Measurements from ENCODE around the gene RMP24.

RMP24 gene

GRCh38 chr18:35927430-35927829 lies 45.0 kb upstream of the RMP24 start:
- no peaks in the 10 kb centered on the region for H3K79me2 ChIP-seq (ENCODE audit: control insufficient read depth, insufficient read depth, low read length)
- TF ChIP-seq CTCF (conservative IDR thresholded peaks at IDR 0.05 in 1 of 2, IDR thresholded peaks at IDR 0.05 in 1 of 2; ENCODE audit: low read depth in 1 of 2, low read length in 2 of 2) (no peak), EZH2 (IDR thresholded peaks at IDR 0.05; ENCODE audit: low read length, missing control alignments) (no peak)
- no peaks in the 10 kb centered on the region for H3K27me3 ChIP-seq (ENCODE audit: control insufficient read depth, insufficient read depth, low read length)
- no peak overlapping the region for H3K9ac ChIP-seq (ENCODE audit: insufficient read depth, low read length)
- H3K27ac ChIP-seq (ENCODE audit: insufficient read depth, low read length) = no peak overlapping the region
- no peak for DNase-seq (ENCODE audit: low read depth in 2 of 2)
- no peak overlapping the region for H3K4me3 ChIP-seq (replicated peaks in 1 of 4; ENCODE audit: control extremely low read depth in 1 of 4, insufficient read depth in 1 of 4, low read depth in 3 of 4, low read length in 4 of 4)
- no peaks in the 10 kb centered on the region for H3K4me1 ChIP-seq (ENCODE audit: control insufficient read depth, extremely low read depth, insufficient read depth, low read length)
- no peak overlapping the region for H3K4me2 ChIP-seq (ENCODE audit: extremely low read depth, insufficient read depth, low read length)
- H4K20me1 ChIP-seq (ENCODE audit: control insufficient read depth, extremely low read depth, insufficient read depth, low read length) = no peaks in the 10 kb centered on the region
- H3K36me3 ChIP-seq (ENCODE audit: control insufficient read depth, insufficient read depth, low read length) = no peaks in the 10 kb centered on the region
- no peaks in the 10 kb centered on the region for H3K9me3 ChIP-seq (ENCODE audit: control insufficient read depth, insufficient read depth, low read depth, low read length)
- no peak overlapping the region for H2AFZ ChIP-seq (ENCODE audit: low read length)

GRCh38 chr18:35933982-35934381 lies 38.5 kb upstream of the RMP24 start:
- Histone ChIP-seq H3K27me3 (ENCODE audit: control insufficient read depth, insufficient read depth, low read length) (no peaks in the 10 kb centered on the region), H3K79me2 (ENCODE audit: control insufficient read depth, insufficient read depth, low read length) (no peaks in the 10 kb centered on the region), H3K36me3 (ENCODE audit: control insufficient read depth, insufficient read depth, low read length) (no peaks in the 10 kb centered on the region), H3K9ac (ENCODE audit: insufficient read depth, low read length) (no peak overlapping the region), H3K9me3 (ENCODE audit: control insufficient read depth, insufficient read depth, low read depth, low read length) (no peaks in the 10 kb centered on the region), H3K4me1 (ENCODE audit: control insufficient read depth, extremely low read depth, insufficient read depth, low read length) (no peaks in the 10 kb centered on the region), H2AFZ (ENCODE audit: low read length) (no peak overlapping the region), H4K20me1 (ENCODE audit: control insufficient read depth, extremely low read depth, insufficient read depth, low read length) (no peaks in the 10 kb centered on the region), H3K4me3 (replicated peaks in 1 of 4; ENCODE audit: control extremely low read depth in 1 of 4, insufficient read depth in 1 of 4, low read depth in 3 of 4, low read length in 4 of 4) (no peak overlapping the region), H3K4me2 (ENCODE audit: extremely low read depth, insufficient read depth, low read length) (no peak overlapping the region), H3K27ac (ENCODE audit: insufficient read depth, low read length) (no peak overlapping the region)
- no peak for TF ChIP-seq CTCF (conservative IDR thresholded peaks at IDR 0.05 in 1 of 2, IDR thresholded peaks at IDR 0.05 in 1 of 2; ENCODE audit: low read depth in 1 of 2, low read length in 2 of 2)
- no peak for TF ChIP-seq EZH2 (IDR thresholded peaks at IDR 0.05; ENCODE audit: low read length, missing control alignments)
- DNase-seq (ENCODE audit: low read depth in 2 of 2) = no peak

- Histone ChIP-seq H3K27me3 (ENCODE audit: control insufficient read depth, insufficient read depth, low read length) (no peaks in the 10 kb centered on the region), H3K9me3 (ENCODE audit: control insufficient read depth, insufficient read depth, low read depth, low read length) (no peaks in the 10 kb centered on the region), H3K4me2 (ENCODE audit: extremely low read depth, insufficient read depth, low read length) (no peak overlapping the region), H3K9ac (ENCODE audit: insufficient read depth, low read length) (no peak overlapping the region), H3K27ac (ENCODE audit: insufficient read depth, low read length) (no peak overlapping the region), H2AFZ (ENCODE audit: low read length) (no peak overlapping the region), H3K79me2 (ENCODE audit: control insufficient read depth, insufficient read depth, low read length) (no peaks in the 10 kb centered on the region), H4K20me1 (ENCODE audit: control insufficient read depth, extremely low read depth, insufficient read depth, low read length) (no peaks in the 10 kb centered on the region), H3K4me3 (replicated peaks in 1 of 4; ENCODE audit: control extremely low read depth in 1 of 4, insufficient read depth in 1 of 4, low read depth in 3 of 4, low read length in 4 of 4) (no peak overlapping the region), H3K4me1 (ENCODE audit: control insufficient read depth, extremely low read depth, insufficient read depth, low read length) (no peaks in the 10 kb centered on the region), H3K36me3 (ENCODE audit: control insufficient read depth, insufficient read depth, low read length) (no peaks in the 10 kb centered on the region)
- DNase-seq (ENCODE audit: low read depth in 2 of 2) = no peak
- TF ChIP-seq EZH2 (IDR thresholded peaks at IDR 0.05; ENCODE audit: low read length, missing control alignments) (no peak), CTCF (conservative IDR thresholded peaks at IDR 0.05 in 1 of 2, IDR thresholded peaks at IDR 0.05 in 1 of 2; ENCODE audit: low read depth in 1 of 2, low read length in 2 of 2) (no peak)
Observed at GRCh38 chr18:35934891-35935290, 37.6 kb upstream of the RMP24 start.
